ENCODE results near the gene OMP. TPM values are rescaled to one million over a fixed set of nuclear protein-coding genes. Genes with fewer than 3 reads are reported as not detected.

The OMP gene
- 2.9 TPM in 1 of 2 replicates, not detected in the other for total RNA-seq

GRCh38 chr11:77102246-77103210 lies at the start of gene OMP:
Gene OMP (plus strand): TSS chr11:77102840. CDS start chr11:77102840, 0 bp downstream.

GRCh38 chr11:77066229-77067042 lies 36.2 kb upstream of the OMP start, which contains the start of gene CAPN5:
Gene CAPN5 (plus strand): TSS chr11:77066971. CDS start chr11:77084887, 17,916 bp downstream.

GRCh38 chr11:77127920-77128691 lies 25.5 kb downstream of the OMP start, which contains the start of gene MYO7A:
Gene MYO7A (plus strand): TSS chr11:77128246. CDS start chr11:77130635, 2,389 bp downstream.

Other genes starting within 250 kb of the OMP start
- gene ACER3, start 241.9 kb upstream of the OMP start, total RNA-seq, result 5.9 and 7.4 TPM in 2 replicates
- gene B3GNT6, start 68.4 kb upstream of the OMP start, total RNA-seq, result not detected in 2 replicates
- gene CAPN5, start 35.9 kb upstream of the OMP start, total RNA-seq, result 11.3 and 12.4 TPM in 2 replicates
- 0.15 TPM in 1 of 2 replicates, not detected in the other for gene MYO7A, start 25.4 kb downstream of the OMP start, total RNA-seq
- gene GDPD4, start 198.8 kb downstream of the OMP start, total RNA-seq, result not detected in 2 replicates

Data from bronchus fibroblast of lung (primary cell).